K562 (cell line): Measurements from ENCODE around the gene TCF12.

ENCODE experiments used
- ADNP ChIP-seq: fragments of 200-800 bp; sonication (Bioruptor generic); IDR thresholded peaks from 2 replicates; pipeline ENCODE4 v1.6.1; 2016; ENCODE audit warnings: missing genetic modification characterization, missing compliant biosample characterization
- HDAC6 ChIP-seq: IDR thresholded peaks from 2 replicates; pipeline ENCODE4 v1.6.1; 2012; ENCODE audit warnings: low read depth, mild to moderate bottlenecking, control low read depth, inconsistent platforms, low read length, moderate library complexity
- MEF2D ChIP-seq: conservative IDR thresholded peaks from 2 replicates; pipeline ENCODE4 v1.6.1; 2016; ENCODE audit warnings: low read depth, missing genetic modification characterization, missing compliant biosample characterization
- TCF15 ChIP-seq: fragments of 250-450 bp; sonication (Bioruptor Pico); IDR thresholded peaks from 2 replicates; pipeline ENCODE4 v1.8.0; 2022; ENCODE audit warnings: moderate library complexity, mild to moderate bottlenecking, inconsistent platforms
- TEAD1 ChIP-seq, 2 experiments: fragments of 450-650 bp in 1 of 2; sonication (generic) in 1 of 2; formaldehyde crosslinking; IDR thresholded peaks; 2 replicates each; pipeline versions ENCODE4 v1.4.0 to v1.8.0; 2020 to 2022; ENCODE audit warnings: mild to moderate bottlenecking in 2 of 2, missing genetic modification reagents in 1 of 2
- USF1 ChIP-seq: sonication (generic); formaldehyde crosslinking; IDR thresholded peaks from 2 replicates; pipeline ENCODE4 v1.9.0; 2022; ENCODE audit warnings: mild to moderate bottlenecking, missing genetic modification reagents

- TF ChIP-seq TCF15 (CRISPR knock-in tag) (no peak), MEF2D (tag) (no peak), ADNP (no peak), TEAD1 (CRISPR knock-in tag; IDR thresholded peaks at IDR 0.05) (no peak), HDAC6 (no peak), USF1 (CRISPR knock-in tag) (no peak)
Measured at GRCh38 chr15:56913670-56914069, 4.8 kb upstream of the TCF12 start.
